B cell (primary cell): ENCODE data around the gene AKAP6. TPM values are rescaled to one million over a fixed set of nuclear protein-coding genes. Genes with fewer than 3 reads are reported as not detected.

ENCODE experiments used
- ATAC-seq: fragments of 200-7000 bp; cut with Tn5 transposase; one replicate; pipeline ENCODE4 v1.10.0; 2021; ENCODE audit warnings: low read depth, mild to moderate bottlenecking, moderate number of reproducible peaks, moderate library complexity
- CTCF ChIA-PET: fragments of 350-600 bp; sonication (Branson Sonifier 250); formaldehyde crosslinking; loops from one replicate; lab custom pipeline; 2021; ENCODE audit warnings: antibody characterized with exemption, inconsistent platforms; lab: Charles Lee
- POLR2A ChIA-PET: fragments of 350-600 bp; sonication (Branson Sonifier 250); formaldehyde crosslinking; loops from one replicate; lab custom pipeline; 2021; ENCODE audit warnings: antibody characterized with exemption; lab: Charles Lee
- DNase-seq: peaks from one replicate; pipeline ENCODE4 v3.0.0; 2013
- H2AFZ ChIP-seq: 2 replicates; pipeline ENCODE4 v1.6.1; 2012; ENCODE audit warnings: mild to moderate bottlenecking, low read depth, low read length; ENCODE audit not compliant: insufficient read depth, poor library complexity, severe bottlenecking
- H3K27ac ChIP-seq, 2 donors: 1 replicate in 1 of 2; 2 replicates in 1 of 2; pipeline ENCODE4 v1.5.1; 2012 to 2013; ENCODE audit warnings: low read length in 2 of 2, mild to moderate bottlenecking in 2 of 2, moderate library complexity in 1 of 2
- H3K27me3 ChIP-seq, 4 experiments: fragments of 200-600 bp in 1 of 4; sonication (generic) in 1 of 4; replicated peaks in 1 of 4; 1 replicate in 2 of 4; 2 replicates in 2 of 4; pipeline versions ENCODE4 v1.6.1 to v1.7.0; 2013 to 2016; ENCODE audit warnings: low read length in 3 of 4, mild to moderate bottlenecking in 2 of 4, mixed read lengths in 1 of 4, moderate library complexity in 1 of 4; ENCODE audit not compliant: insufficient read depth in 4 of 4, control insufficient read depth in 3 of 4; ENCODE audit errors: control extremely low read depth in 1 of 4
- H3K36me3 ChIP-seq, 2 experiments: replicated peaks in 1 of 2; 1 replicate in 1 of 2; 2 replicates in 1 of 2; pipeline versions ENCODE4 v1.6.1 to v1.7.1; 2013; ENCODE audit warnings: low read length in 1 of 2; ENCODE audit not compliant: insufficient read depth in 2 of 2, control insufficient read depth in 1 of 2; ENCODE audit errors: control extremely low read depth in 1 of 2, extremely low read depth in 1 of 2
- H3K4me1 ChIP-seq, 2 donors: fragments of 200-600 bp in 1 of 2; sonication (generic) in 1 of 2; 1 replicate in 1 of 2; 2 replicates in 1 of 2; pipeline versions ENCODE4 v1.5.1 to v1.6.1; 2013 to 2017; ENCODE audit warnings: low read length in 2 of 2; ENCODE audit not compliant: control insufficient read depth in 2 of 2, insufficient read depth in 2 of 2
- H3K4me2 ChIP-seq: replicated peaks from 2 replicates; pipeline ENCODE3; 2012; ENCODE audit warnings: mild to moderate bottlenecking, low read depth, low read length; ENCODE audit not compliant: poor library complexity, severe bottlenecking
- H3K4me3 ChIP-seq, 5 experiments: fragments of 200-600 bp in 1 of 5; sonication (generic) in 1 of 5; 1 replicate in 3 of 5; 2 replicates in 2 of 5; pipeline versions ENCODE4 v1.5.1 to v1.7.0; 2011 to 2016; ENCODE audit warnings: low read length in 4 of 5, mild to moderate bottlenecking in 4 of 5, low read depth in 2 of 5, control low read depth in 1 of 5, moderate library complexity in 1 of 5; ENCODE audit not compliant: insufficient read depth in 1 of 5; ENCODE audit errors: control extremely low read depth in 1 of 5, extremely low read depth in 1 of 5
- H3K79me2 ChIP-seq: fragments of 200-600 bp; sonication (generic); one replicate; pipeline ENCODE4 v1.6.0; 2016; ENCODE audit warnings: low read length; ENCODE audit not compliant: control insufficient read depth, insufficient read depth
- H3K9ac ChIP-seq: fragments of 200-600 bp; sonication (generic); 2 replicates; pipeline ENCODE4 v1.6.1; 2017; ENCODE audit warnings: mild to moderate bottlenecking, low read length, moderate library complexity
- H3K9me3 ChIP-seq, 3 donors: one replicate each; pipeline versions ENCODE4 v1.6.1 to v1.7.1; 2013; ENCODE audit warnings: low read length in 2 of 3; ENCODE audit not compliant: control insufficient read depth in 2 of 3, insufficient read depth in 1 of 3; ENCODE audit errors: control extremely low read depth in 1 of 3
- H4K20me1 ChIP-seq: 2 replicates; pipeline ENCODE4 v1.6.0; 2012; ENCODE audit warnings: mild to moderate bottlenecking, low read length; ENCODE audit not compliant: insufficient read depth, control insufficient read depth, poor library complexity, severe bottlenecking
- H3K27ac Mint-ChIP-seq: one replicate; pipeline ENCODE4 v1.8.0; 2021; ENCODE audit warnings: mixed read lengths
- H3K27me3 Mint-ChIP-seq: one replicate; pipeline ENCODE4 v1.8.0; 2021; ENCODE audit warnings: mixed read lengths
- H3K4me1 Mint-ChIP-seq: one replicate; pipeline ENCODE4 v1.8.0; 2021; ENCODE audit warnings: mixed read lengths
- H3K4me3 Mint-ChIP-seq: one replicate; pipeline ENCODE4 v1.8.0; 2021; ENCODE audit warnings: mixed read lengths
- H3K9me3 Mint-ChIP-seq: one replicate; pipeline ENCODE4 v1.8.0; 2022; ENCODE audit warnings: mixed read lengths; ENCODE audit not compliant: insufficient read depth
- CTCF ChIP-seq: fragments of 200-600 bp; IDR thresholded peaks from one replicate; pipeline ENCODE4 v1.8.0; 2022; ENCODE audit warnings: antibody characterized with exemption, mild to moderate bottlenecking
- EZH2 ChIP-seq: IDR thresholded peaks from 2 replicates; pipeline ENCODE4 v1.6.1; 2012; ENCODE audit warnings: borderline replicate concordance, low read depth, mild to moderate bottlenecking, moderate library complexity, low read length; ENCODE audit not compliant: insufficient read depth, poor library complexity, severe bottlenecking
- WGBS: methylation state at CpG from one replicate; pipeline ENCODE4 v1.1.5; 2013; ENCODE audit warnings: missing lambda C conversion rate; ENCODE audit not compliant: insufficient coverage; 5-methylcytosine and 5-hydroxymethylcytosine counted together
- intact Hi-C: fragments of 100-400 bp; cut with micrococcal nuclease; formaldehyde crosslinking; loops from one replicate; pipeline ENCODE4 v1.10.0; 2022
- polyA plus RNA-seq: library from polyadenylated mRNA; depleted of rRNA; stranded (reverse); fragments of >200 nt; gene quantifications from 2 replicates; pipeline ENCODE4 v1.2.3, GENCODE V29; 2012
- total RNA-seq, 2 donors: library from RNA; stranded (reverse); fragments of 120-200 nt in 1 of 2; gene quantifications; 1 replicate in 1 of 2; 2 replicates in 1 of 2; pipeline versions ENCODE4 v1.2.3 to v1.2.4, GENCODE V29; 2013 to 2022

AKAP6 gene
- total and polyA plus RNA-seq, 2 donors (not counting 1 experiment from before 2014, with no cell fraction given), result 1.4 to 2.8 TPM

DNA sequence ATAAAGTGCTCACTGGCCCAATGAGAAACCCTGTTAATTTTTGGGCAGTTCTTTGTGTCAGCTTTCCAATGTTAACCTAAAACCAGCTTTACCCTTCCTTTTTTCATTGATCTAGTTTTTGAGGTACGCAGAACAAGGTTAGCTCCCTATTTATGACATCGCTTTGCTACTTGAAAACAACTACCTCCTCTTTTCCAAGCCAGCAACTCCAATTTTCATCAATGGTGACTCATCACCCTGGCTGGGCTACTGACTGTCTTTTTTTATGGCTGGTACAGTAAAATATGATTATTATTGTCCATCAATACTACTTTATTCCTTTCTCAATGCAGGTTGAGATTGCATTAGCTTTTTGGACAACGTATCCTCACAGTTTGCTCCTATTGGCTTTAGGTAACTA lies 22.5 kb upstream of the AKAP6 start:
- Histone ChIP-seq H3K27me3 (no peaks in the 10 kb centered on the region), H3K79me2 (no peaks in the 10 kb centered on the region), H3K4me1 (no peaks in the 10 kb centered on the region), H3K4me2 (no peak overlapping the region), H3K27ac (no peak overlapping the region), H4K20me1 (no peaks in the 10 kb centered on the region), H3K4me3 (no peak overlapping the region), H3K36me3 (no peaks in the 10 kb centered on the region), H2AFZ (no peak overlapping the region), H3K9me3 (no peaks in the 10 kb centered on the region), H3K9ac (no peak overlapping the region)
- Mint-ChIP-seq H3K27me3 (peaks cover 5% of the 10 kb centered on the region), H3K27ac (no peak overlapping the region), H3K4me1 (no peaks in the 10 kb centered on the region), H3K4me3 (no peak overlapping the region), H3K9me3 (no peaks in the 10 kb centered on the region)
- intact Hi-C loops, result no loop called here
- DNase-seq (no peak), ATAC-seq (no peak)
- WGBS, result 80% methylated on average over 1 of the region's 3 CpGs
- POLR2A ChIA-PET, result no interaction called here
- CTCF ChIA-PET, result no interaction called here
- TF ChIP-seq EZH2, result no peak
- TF ChIP-seq CTCF, result no peak

- no peak for ATAC-seq
- no peak overlapping the region for H3K9ac ChIP-seq
- no peaks in the 10 kb centered on the region for H3K79me2 ChIP-seq
- no peaks in the 10 kb centered on the region for H3K27me3 ChIP-seq
- no peak overlapping the region for H3K4me2 ChIP-seq
- H4K20me1 ChIP-seq, result no peaks in the 10 kb centered on the region
- no peaks in the 10 kb centered on the region for H3K9me3 ChIP-seq
- intact Hi-C loops, result no loop called here
- Mint-ChIP-seq H3K4me1 (no peaks in the 10 kb centered on the region), H3K27me3 (peaks cover 5% of the 10 kb centered on the region), H3K9me3 (no peaks in the 10 kb centered on the region), H3K4me3 (no peak overlapping the region), H3K27ac (no peak overlapping the region)
- no peak for DNase-seq
- no peaks in the 10 kb centered on the region for H3K4me1 ChIP-seq
- TF ChIP-seq EZH2, result no peak
- TF ChIP-seq CTCF, result no peak
- H2AFZ ChIP-seq, result no peak overlapping the region
- WGBS, result 74% methylated on average over 2 of the region's 3 CpGs
- CTCF ChIA-PET, result no interaction called here
- no peak overlapping the region for H3K4me3 ChIP-seq
- POLR2A ChIA-PET, result no interaction called here
- H3K36me3 ChIP-seq, result no peaks in the 10 kb centered on the region
- no peak overlapping the region for H3K27ac ChIP-seq
Measured at GRCh38 chr14:32307881-32308582, 21.1 kb upstream of the AKAP6 start.
